ENCODE measurements around the gene MARVELD1. TPM values are rescaled to one million over a fixed set of nuclear protein-coding genes. Genes with fewer than 3 reads are reported as not detected.

Gene MARVELD1
- 57.7 and 68.2 TPM in 2 replicates for total RNA-seq

DNA sequence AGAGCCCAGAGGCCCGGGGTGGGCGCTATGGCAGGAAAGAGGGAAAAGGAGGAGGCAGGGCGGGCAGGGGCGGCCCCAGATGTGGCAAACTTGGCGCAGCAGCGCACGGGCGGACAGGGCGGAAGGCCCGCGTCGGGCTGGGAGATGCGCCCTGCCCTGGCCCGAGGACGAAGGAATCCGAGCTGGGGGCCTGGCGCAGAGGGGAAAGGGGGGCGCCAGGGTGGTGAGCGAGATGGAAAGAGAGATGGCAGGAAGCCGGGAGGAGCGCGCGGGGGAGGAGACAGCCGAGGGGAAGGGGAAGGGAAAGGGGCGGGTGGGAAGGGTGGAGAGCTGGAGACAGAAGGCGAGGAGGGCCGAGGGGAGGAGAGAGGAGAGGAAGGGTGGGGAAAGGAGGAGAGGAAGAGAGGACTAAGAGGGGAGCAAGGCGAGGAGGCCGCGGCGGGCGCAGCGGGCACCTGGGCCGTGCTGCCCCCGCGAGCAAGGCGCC is at the start of gene MARVELD1:
Gene MARVELD1 (plus strand): TSS at position 392 of the 487 bp plus-strand sequence. CDS start 147 bp downstream, outside the sequence.

DNA sequence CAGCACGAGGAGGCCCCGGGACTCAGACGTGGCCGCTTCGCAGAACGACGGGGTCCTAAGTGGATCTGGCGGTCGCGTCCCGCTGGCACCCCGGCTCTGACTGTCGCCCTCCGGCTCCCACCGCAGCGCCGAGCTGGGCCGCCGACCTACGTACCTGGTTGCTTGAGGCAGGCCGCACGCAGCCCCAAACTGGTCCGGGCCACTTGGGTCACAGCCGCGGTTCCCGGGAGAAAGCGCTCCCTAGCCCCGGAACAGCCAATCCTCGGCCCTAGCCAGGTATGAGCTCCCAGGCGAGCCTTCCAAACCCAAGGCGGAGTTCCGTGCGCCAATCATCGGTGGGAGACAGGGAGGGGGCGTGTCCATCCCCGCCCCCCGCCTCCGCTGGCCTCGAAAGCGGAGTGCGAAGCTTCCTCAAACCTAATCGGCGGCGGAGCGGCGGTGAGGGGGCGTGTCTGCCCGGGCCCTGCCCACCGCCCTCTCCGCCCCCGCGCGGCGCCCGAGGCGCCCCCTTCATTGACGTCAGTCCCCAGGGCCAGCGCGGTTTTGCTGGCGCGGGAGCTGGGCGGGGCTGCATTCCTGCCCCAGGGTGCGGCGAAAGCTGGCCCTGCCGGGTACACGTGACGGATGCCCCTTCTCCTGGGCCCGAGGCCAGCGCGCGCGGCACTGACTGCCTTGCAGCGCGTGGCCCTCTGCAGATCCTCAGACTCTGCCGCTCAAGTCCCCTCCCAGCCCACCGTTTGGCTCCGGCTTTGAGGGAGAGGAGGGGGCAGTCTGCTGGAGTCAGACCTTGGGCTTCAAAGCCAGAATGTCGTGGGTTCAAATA is 26.4 kb upstream of the MARVELD1 start, which contains the start of gene AVPI1:
Gene AVPI1 (minus strand): TSS at position 280 of the 823 bp plus-strand sequence. CDS start 7,336 bp downstream, outside the sequence.

DNA sequence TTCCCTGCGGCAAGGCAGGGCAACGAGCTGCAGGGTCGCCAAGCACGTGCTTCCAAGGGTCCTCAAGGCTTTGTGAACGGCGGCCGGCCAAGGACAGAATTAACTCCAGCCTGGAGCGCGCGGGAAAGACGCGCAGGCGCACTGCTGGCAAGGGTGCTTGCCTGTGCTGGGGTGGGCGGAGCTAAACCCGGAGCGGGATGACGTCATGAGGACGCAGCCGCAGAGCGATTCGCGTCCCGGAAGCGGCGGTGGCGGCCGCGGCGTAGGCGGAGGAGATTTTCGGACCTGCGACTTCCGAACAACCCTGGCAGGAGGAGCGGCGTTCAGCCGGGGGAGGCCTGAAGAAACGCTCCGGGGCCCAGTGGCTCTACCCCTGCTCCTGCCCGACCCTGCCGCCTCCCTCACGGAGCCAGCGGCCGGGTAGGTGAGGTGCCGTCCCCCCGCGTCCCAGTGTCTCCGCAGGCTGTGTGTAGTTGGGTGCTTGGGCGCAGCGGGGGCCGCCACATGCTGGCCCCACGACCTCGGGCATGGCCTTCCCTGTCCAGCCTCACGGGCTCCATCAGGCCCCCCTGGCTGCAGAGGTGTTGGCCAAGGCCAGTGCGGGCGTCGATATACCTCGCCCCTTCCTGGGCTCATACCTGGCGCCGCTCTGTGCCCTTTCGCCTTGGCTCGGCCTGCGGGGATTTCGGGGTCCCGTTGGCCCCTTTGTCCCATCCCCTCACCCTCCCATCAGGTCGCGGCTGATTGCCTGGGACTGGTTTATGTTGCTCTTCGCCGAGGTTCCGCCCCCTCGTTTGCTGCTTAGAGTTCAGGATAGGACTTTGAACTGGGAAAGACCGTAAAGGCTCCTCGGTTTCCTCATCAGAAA is 23.6 kb downstream of the MARVELD1 start, which contains the start of gene ZFYVE27:
Gene ZFYVE27 (plus strand): TSS at position 227 of the 868 bp plus-strand sequence. CDS start 1,350 bp downstream, outside the sequence.

Other genes with a start within 250 kb of the MARVELD1 start
- gene MMS19, start 215.3 kb upstream of the MARVELD1 start, total RNA-seq: 56.3 and 57.9 TPM in 2 replicates
- gene UBTD1, start 214.8 kb upstream of the MARVELD1 start, total RNA-seq: 14.0 and 16.1 TPM in 2 replicates
- gene ANKRD2, start 141.0 kb upstream of the MARVELD1 start, total RNA-seq: 0.86 and 1.0 TPM in 2 replicates
- 5.0 and 6.5 TPM in 2 replicates for gene HOGA1, start 129.3 kb upstream of the MARVELD1 start, total RNA-seq
- 0.32 and 0.52 TPM in 2 replicates for gene C10orf62, start 124.0 kb upstream of the MARVELD1 start, total RNA-seq
- gene MORN4, start 80.2 kb upstream of the MARVELD1 start, total RNA-seq: 4.3 and 6.1 TPM in 2 replicates
- gene PI4K2A, start 73.1 kb upstream of the MARVELD1 start, total RNA-seq: 25.5 and 28.8 TPM in 2 replicates
- gene AVPI1, start 26.5 kb upstream of the MARVELD1 start, total RNA-seq: 62.7 and 97.2 TPM in 2 replicates
- gene ZFYVE27, start 23.4 kb downstream of the MARVELD1 start, total RNA-seq: 17.0 and 17.4 TPM in 2 replicates
- not detected in 2 replicates for gene SFRP5, start 58.3 kb downstream of the MARVELD1 start, total RNA-seq
- gene GOLGA7B, start 136.1 kb downstream of the MARVELD1 start, total RNA-seq: 0.11 and 0.26 TPM in 2 replicates

Data from articular chondrocyte of knee joint (primary cell).